GM12891 (cell line): ENCODE data around the gene MYL5.

Experiments
- POLR2A ChIP-seq: IDR thresholded peaks from 2 replicates; pipeline ENCODE4 v1.6.1; 2011; ENCODE audit warnings: low read depth, low read length, control low read depth
- POLR2AphosphoS5 ChIP-seq: IDR thresholded peaks from 2 replicates; pipeline ENCODE4 v1.6.1; 2011; ENCODE audit warnings: low read depth, low read length, control low read depth

DNA sequence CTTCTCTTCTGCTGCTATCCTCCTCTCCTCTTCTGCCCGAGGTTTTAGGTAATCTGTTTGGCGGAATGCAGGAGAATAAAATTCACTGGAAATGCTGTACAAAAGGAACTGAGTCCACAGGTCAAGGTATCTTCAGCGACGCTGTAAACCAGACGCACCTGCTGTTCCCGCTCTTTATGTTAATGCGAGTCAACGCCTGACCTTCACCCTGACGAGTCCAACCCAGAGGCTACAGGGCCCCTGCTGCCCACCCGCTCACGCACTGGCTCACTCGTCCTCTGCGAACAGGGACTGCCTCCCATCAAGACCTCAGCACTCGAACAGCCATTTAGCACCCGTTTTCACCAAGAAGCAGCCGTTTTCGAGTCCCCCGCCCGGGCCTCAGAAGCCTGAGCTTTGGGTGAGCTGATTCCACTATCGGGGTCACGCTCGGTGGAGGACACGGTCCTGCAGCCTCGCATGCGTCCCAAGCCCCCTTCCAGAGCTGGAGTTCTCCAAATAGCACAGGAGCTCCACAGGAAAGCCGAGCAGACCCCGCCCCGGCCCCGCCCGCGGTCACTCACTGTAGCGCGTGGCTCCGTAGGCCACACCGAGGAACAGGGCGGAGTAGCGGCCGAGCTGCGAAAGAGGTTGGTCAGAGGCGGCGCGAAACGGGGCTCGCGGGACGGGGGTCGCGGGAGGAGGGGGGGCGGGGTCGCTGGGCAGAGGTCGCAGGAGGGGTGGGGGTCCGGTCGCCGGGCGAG, 822 bp upstream of the MYL5 start:
- TF ChIP-seq POLR2A (no peak), POLR2AphosphoS5 (no peak)
